Astrocyte of the cerebellum (primary cell): Measurements from ENCODE around the gene PPP1R12B.

Experiments
- DNase-seq: peaks from one replicate; pipeline ENCODE4 v3.0.0-alpha.2; 2011; ENCODE audit warnings: low read depth
- H3K4me3 ChIP-seq: 2 replicates; pipeline ENCODE4 v1.5.1; 2011; ENCODE audit warnings: mild to moderate bottlenecking, low read depth, low read length, moderate library complexity
- in situ Hi-C: cut with HindIII; loops from 2 replicates; pipeline ENCODE4 v1.10.0; 2017; ENCODE audit warnings: low sequenced_read_pairs
- TF ChIP-seq, protein P1 (sequence below): IDR thresholded peaks from 2 replicates; pipeline ENCODE4 v1.5.1; 2012; ENCODE audit warnings: low read length, low read depth, moderate library complexity, mild to moderate bottlenecking; ENCODE audit errors: missing control alignments

Gene PPP1R12B

GRCh38 chr1:202310071-202310725 lies 38.3 kb upstream of the PPP1R12B start:
- H3K4me3 ChIP-seq, result no peak overlapping the region
- TF ChIP-seq, protein P1, sequence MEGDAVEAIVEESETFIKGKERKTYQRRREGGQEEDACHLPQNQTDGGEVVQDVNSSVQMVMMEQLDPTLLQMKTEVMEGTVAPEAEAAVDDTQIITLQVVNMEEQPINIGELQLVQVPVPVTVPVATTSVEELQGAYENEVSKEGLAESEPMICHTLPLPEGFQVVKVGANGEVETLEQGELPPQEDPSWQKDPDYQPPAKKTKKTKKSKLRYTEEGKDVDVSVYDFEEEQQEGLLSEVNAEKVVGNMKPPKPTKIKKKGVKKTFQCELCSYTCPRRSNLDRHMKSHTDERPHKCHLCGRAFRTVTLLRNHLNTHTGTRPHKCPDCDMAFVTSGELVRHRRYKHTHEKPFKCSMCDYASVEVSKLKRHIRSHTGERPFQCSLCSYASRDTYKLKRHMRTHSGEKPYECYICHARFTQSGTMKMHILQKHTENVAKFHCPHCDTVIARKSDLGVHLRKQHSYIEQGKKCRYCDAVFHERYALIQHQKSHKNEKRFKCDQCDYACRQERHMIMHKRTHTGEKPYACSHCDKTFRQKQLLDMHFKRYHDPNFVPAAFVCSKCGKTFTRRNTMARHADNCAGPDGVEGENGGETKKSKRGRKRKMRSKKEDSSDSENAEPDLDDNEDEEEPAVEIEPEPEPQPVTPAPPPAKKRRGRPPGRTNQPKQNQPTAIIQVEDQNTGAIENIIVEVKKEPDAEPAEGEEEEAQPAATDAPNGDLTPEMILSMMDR, result no peak
- in situ Hi-C loops, result loop anchor here (10.0 kb wide), 1 partner anchor 105 kb away; no protein-coding TSS in a partner anchor
- DNase-seq, result no peak

- no peak for DNase-seq
- no peak overlapping the region for H3K4me3 ChIP-seq
- in situ Hi-C loops, result loop anchor here (10.0 kb wide), 1 partner anchor 106 kb away; no protein-coding TSS in a partner anchor
- TF ChIP-seq, protein P1, result no peak
These were observed 37.8 kb upstream of the PPP1R12B start for GRCh38 chr1:202310746-202311145.

DNA sequence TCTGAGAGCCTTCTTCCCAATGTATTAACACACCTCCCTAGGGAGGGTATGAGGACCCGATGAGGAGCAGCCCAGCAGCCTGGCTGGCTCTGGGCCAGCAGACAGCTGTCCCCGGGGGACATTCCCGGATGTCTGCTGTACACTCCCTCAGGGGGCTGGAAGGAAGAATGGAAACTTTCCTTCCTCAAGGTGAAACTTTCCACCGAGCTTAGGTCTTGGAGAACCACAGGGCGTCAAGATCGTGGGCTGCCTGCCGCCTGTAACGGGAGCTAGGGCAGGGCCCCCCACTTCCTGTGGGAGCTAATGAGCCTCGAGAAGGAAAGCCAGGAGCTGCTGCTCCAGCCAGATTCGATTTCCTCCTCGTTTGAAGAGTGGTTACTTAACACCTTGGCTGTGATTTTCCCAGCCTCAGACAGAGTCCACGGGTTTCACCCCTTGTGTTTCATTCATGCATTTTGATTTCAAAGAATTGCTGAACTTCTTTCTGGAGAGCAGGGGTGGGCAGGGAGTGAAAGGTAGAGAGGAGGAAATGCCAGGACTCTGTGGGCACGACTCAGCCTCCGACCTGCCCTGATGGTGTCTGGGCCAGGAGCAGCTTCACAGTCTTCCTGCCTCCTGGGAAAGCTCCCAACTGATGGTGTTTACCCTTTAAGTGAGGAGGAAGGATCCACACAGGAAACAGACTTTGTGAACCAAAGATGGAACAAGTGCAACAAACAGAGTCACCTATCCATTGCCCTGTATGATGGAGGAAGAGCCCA lies 36.4 kb upstream of the PPP1R12B start:
- H3K4me3 ChIP-seq, result no peak overlapping the region
- in situ Hi-C loops, result loop anchor here (10.0 kb wide), 1 partner anchor 107 kb away; no protein-coding TSS in a partner anchor
- DNase-seq, result no peak
- TF ChIP-seq, protein P1, result no peak

GRCh38 chr1:202315576-202316168 lies 32.8 kb upstream of the PPP1R12B start:
- H3K4me3 ChIP-seq, result no peak overlapping the region
- TF ChIP-seq, protein P1, result peak; percentile 99
- in situ Hi-C loops, result loop anchor here (10.0 kb wide), 1 partner anchor 111 kb away; no protein-coding TSS in a partner anchor
- DNase-seq, result peak; percentile 59

DNA sequence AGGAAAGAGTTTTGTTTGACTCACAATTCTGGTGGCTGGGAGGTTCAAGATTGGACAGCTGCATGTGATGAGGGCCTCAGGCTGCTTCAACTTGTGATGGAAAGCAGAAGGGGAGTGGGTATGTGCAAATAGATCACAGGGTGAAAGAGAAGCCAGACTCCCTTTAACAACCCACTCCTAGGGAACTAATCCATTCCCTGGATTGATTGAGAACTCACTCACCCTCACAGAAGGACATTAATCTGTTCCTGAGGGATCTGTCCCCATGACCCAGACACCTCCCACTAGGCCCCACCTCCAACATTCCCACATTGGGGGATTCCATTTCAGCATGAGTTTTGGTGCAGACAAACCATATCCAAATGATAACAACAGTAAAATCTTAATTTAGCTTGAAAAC lies 32.3 kb upstream of the PPP1R12B start:
- H3K4me3 ChIP-seq, result no peak overlapping the region
- TF ChIP-seq, protein P1, result no peak
- in situ Hi-C loops, result loop anchor here (10.0 kb wide), 1 partner anchor 111 kb away; no protein-coding TSS in a partner anchor
- DNase-seq, result no peak
